Activated T-cell treated with anti-CD3 and anti-CD28 coated beads, Interleukin-2, amount 50 U/mL, for 48 hours (primary cell): Measurements from ENCODE around the gene UPB1.
"Not testable (repeated sequence)": the region's sequence is repeated elsewhere in the genome, so short reads cannot be mapped to it uniquely, and the experiment has no call there.

Experiments used
- DNase-seq, 2 experiments: peaks; one replicate each; pipeline ENCODE4 v3.0.0-alpha.2; 2020

Gene UPB1

DNA sequence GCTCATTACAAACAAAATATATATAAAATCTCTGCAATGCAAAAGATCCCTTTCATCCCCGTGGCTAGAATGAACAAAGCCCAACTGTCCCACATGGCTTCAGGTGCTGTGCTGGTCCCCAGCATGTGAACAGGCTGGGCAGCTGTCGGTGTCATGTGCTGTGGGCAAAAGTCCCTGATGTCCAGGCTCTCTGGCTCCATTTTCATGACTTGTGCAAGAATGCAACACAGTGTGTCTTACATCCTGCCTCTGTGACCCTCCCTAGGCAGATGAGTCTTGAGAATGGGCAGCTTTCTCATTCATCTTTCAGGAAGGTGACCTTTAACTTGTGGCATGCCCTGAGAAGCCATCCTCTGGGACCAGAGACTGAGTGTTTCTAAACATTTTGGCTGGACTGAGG is 45.3 kb downstream of the UPB1 start:
- no peak for DNase-seq

DNA sequence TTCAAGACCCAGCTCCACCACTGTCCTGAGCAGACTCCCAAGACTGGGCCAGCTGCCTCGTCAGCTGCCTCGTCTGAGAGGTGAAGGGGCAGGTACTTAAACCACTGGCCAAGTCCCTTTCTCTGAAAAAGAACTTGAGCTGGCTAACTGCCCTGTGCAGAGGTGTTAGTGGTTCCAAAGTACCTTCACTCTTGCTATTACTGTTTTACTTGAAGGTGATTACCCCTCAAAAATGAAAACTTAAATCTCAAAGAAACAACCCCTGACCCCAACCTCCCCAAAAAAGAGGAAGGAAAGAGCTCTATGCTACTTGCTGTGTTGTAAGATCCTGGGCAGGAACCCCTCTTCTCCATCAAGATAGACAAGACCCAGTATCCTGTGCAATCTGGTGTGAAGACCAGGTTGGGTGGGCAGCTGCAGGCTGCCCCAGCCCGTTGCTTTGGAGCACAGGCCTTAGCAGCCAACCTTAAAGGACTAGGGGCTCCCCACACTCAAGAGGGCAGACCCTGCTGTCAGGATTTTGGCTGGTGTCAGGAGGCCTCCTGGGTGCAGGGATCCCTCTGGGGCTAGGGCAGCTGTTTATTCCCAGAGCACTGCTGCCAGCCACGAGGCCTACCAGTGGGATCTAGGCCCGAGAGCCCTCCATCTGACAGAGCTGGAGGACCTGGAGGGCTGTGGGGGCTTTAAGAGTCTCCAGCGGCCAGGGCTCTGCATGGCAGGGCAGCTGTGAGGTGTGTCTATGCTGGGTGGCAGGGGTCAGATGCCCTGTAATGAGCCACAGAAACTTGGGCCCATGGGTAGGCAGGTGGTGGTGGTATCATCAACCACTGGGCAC is 46.8 kb downstream of the UPB1 start:
- DNase-seq, result no peak

DNA sequence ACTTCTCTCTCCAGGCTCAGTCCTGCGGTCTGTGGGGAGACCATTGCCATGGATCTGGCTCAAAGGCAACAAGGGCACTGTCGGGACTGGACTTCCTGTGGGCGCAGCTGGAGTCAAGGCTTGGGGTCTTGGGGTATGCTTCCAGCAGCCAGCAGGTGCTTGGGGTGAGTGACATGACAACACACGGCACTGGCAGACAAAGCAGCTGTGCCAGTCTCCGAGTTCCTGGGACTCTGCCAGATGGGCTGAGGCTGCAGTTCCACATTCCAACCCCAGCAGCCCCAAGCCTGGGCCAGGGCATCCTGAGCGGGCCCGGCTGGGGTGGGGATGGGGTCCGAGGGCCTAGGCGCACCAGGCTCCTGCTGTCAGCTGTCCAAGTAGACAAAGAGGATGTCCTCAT is 47.5 kb downstream of the UPB1 start:
- no peak for DNase-seq

DNA sequence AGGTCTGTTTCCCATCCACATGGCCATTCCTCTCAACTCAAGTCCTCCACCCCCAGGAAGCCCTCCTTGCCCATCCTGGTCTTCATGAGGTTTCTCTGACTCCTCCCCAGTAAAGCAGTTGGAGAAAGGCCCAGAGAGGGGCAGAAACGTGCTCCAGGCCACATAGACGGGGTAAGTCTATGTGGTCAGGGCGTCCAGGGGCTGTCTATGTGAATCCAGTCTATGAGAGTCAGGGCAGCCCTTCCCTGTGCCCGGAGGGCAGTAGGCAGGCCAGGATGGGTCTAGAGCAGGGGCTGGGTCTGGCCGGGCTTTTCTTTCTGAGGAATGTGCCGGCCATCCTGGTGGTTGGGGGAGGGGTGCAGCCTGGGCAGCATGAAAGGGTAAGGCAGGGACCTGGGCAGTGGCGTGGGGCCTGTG is 48.1 kb downstream of the UPB1 start:
- no peak for DNase-seq

DNA sequence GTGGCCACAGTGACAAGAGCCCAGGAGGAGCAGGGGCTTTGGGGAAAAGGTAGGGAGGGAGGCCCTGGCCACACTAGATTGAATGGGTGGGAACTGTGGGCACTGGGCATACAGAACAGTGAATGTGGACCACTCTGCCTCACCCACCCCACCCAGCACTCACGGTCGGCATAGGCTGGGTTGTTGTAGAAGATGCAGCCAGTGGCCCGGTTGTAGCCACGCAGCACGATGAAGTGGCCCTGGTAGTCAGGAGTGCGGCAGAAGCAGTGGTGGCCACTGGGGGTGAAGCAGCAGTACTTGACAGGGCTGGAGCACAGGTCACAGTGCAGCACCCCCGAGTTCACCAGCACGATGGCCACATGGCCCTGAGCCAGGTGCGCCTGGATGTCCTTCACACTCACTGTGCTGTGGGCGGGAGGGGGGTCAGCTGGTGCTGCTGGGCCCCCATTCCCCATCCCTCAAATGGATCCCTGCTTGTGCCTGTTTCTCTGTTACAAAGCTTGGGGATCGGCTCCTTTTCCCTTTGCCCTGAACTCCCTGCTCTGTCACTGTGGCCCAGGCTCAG is 48.6 kb downstream of the UPB1 start:
- DNase-seq, result no peak

DNA sequence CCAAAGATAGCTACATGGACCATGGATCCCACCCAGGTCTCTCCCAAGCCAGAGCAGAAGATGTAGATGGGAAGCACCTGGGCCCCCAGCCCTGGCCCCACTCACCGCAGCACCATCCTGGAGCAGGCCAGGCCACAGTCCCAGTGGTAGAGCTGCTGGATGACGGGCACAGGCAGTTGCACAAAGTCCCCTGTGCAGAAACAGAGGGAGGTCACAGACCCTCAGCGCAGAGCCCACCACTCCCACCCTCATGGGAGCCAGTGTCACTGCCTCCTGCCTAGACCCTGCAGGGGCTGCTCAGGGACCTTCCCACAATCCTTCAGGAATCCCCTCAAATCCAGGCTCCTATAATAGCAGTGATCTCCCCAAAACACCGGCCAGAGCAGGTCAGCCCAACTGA is 53.7 kb downstream of the UPB1 start:
- no peak for DNase-seq

DNA sequence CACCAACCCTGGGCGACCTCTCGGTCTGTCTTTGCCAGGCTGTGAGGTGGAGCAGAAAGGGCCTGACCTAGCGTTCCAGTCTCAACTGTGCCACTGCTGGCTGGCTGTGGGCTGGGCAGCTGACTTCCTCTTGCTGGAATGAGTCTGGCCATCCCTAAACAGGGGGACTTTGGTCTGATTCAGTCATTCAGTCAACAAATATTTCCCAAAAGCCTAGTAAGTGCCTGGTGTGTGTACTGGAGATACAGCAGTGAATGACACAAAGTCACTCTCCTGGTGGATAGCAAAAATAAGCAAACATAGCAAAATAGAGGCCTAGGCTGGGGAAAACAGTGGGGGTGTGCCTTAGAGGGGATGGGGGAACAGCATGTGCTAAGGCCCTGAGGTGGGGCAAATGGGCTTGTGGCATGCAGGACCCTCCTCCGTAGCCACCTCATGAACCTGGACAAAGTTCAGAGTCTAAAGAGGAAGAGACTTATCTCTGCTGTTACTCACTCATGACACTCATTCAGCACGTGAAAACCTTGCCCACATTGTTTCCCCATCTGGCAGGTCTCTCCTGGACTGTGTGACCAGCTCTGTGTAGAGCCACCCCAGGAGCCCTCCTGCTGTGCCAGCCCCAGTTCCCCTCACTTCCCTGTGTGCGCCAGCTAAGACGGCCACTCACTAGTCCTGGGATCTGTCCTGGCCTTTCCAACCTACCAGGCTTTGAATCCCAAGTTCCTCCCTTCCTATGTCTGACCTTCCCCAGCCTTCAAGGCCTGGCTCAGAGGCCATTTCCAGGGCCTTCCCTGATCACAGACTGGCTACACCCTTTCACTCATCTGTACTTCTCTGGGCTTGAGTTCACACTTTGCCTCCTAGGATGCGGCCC is 55.1 kb downstream of the UPB1 start:
- no peak for DNase-seq

DNA sequence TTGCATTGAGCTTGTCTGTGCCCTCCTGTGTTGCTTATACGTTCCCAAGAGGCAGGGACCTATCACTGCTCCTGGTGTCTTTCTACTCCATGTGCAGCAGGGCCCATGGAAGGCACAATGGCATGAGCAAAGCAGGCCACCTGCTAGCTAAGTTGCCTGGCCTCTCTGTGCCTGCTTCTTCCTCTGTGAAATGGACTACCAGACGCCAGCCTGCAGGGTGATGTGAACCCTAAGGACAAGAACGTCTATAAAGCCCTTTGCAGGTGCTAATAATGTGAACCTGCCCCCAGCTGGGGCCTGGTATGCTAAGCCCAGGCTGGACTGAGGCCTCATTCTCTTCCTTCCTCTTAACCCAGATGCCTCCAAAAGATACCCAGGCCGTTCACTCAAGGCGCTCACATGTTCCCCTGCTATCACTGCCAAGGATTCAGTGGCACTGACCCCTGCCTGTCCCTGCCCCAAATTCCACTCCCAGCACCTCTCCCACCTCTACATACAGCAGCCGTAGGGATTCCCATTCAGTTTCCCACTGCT is 55.8 kb downstream of the UPB1 start:
- no peak for DNase-seq

DNA sequence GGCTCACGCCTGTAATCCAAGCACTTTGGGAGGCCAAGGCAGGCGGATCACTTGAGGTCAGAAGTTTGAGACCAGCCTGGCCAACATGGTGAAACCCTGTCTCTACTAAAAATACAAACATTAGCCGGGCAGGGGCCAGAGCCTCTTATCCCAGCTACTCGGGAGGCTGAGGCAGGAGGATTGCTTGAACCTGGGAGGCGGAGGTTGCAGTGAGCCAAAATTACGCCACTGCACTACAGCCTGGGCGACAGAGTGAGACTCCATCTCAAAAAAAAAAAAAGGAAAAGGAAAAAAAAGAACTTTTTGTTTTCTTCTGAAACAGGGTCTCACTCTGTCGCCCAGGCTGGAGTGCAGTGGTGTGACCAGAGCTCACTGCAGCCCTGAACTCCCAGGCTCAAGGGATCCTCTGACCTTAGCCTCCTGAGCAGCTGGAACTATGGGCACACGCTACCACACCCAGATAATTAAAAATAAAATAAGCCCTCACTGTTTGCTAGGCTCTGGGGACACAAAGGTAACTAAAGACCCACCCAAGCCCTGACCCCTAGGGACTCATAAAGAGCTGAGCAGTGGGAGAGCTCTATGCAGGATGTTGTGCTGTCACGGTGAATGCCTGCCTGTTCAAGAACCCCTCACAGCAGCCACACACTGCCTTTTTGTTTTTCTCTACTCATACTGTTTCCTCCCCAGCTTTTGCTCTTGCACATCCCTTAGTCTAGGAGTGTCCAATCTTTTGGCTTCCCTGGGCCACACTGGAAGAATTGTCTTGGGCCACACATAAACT is 57.6 kb downstream of the UPB1 start:
- not testable (repeated sequence) for DNase-seq

DNA sequence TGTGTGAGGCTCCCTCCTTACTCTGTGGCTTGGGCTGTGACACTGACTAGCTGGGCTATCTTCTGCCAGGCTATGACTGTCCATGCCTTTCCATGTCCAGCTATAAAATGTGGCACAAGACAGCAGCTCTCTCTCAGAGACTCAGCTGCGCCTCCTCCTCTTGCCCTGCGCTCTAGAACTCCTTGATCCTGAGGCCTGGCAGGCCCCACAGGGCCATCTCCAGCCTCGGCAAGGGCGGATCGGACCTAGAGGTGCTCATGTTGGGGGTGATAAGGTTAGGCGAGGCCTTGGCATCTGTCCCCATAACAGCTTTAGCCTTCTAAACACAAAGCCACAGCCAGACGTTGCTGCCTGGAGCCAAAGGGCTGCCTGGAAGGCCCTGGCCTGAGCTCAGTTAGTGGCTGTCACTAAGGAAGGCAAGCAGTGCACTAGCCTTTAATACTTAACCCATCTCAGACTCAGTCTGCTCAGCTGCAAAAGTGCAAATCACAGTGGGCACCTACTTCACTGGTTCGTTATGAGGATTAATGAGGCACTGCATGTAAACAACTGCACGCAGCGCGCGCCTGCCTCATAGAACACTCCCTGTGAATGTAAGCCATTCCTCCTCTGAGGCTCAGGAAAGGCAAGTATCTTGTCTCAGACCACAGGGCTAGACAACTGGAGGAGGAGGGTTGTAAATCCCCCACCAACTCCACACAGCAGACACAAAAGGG is 58.6 kb downstream of the UPB1 start:
- DNase-seq, result no peak

DNA sequence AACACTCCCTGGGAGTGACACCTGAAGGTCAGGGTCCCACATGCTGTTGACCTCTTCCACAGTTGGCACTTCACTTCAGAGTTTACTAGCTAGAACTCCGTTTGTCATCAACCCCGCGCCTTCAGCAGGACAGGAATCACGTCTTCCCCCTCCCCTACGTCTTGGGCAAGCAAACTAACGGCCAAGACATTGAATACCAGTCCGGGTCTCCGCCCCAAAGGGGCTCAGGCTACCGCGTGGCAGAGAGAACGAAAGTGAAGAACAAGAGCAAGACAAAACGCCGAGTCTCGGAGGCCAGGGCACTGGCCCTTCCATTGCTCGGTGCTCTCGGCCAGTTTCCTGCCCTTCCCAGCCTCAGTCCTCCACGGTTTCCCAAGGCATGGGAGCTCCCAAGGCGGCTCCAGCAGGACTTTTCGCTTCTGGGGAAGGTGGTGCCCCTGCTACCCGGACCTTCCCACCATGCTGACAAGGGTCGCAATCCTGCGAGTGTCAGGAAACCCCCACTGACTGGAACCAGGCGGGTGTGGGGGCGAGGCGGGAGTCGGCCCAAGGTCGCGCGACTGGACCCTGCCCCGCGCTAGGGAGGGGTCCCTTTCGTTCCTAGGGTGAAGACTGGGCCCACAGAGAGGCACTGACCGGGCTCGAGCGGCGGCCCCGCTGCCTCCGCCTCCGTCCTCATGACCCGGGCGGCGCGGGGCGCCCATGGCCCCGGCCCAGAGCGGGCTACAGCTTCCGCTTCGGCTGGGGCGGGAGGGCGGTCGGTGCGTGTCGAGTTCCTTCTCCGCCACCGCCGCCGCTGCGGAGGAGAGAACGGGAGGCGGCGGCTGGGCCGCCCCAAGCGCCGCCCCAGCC is 59.4 kb downstream of the UPB1 start, which contains the start of gene GUCD1:
GUCD1 (minus strand) TSS at position 826 of the 852 bp plus-strand sequence; CDS start at position 679, 147 bp downstream.
- DNase-seq, result peak; percentile 58 to 61

DNA sequence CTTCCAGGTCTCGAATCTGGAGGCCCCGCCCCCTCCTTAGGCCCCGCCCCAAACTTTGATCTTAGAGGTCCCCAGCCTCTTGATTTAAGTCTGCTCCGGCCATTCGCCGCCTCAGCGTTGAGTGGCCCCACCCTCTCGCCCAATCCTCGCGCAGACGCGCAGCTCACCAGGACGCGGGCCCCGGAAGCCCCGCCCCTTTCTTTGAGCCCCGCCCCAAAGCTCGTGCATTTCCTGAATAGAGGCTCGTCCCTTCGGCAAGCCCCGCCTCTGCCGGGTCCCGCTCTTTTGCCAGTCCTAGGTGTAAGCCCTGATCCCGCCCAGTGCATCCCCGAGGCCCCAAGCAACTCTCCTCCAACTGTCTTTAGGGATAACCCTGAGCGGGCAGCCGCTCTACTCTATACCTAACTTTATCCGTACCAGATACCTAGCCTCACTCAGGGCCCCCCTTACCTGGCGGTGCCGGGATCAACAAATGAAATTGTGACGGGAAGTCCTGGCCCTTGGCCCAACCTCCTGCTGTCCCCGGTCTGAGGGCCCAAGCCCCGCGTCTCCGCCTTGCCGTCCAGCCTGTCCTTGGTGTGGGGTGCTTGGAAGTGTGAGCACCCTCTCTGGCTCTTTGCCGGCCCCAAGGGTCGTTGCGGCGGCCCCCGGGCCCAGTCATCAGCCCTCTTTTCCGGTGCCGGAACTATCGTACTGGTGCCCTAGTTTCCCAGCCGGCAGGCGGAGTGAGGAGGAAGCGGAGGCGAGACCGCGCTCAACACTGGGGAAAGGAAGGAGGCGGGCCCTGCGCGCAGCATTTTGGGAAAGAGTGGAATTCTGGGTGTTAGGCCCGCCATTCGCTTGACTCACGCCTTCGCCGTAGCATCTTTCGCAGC is 60.3 kb downstream of the UPB1 start, which contains the start of gene SNRPD3:
SNRPD3 (plus strand) TSS at position 835 of the 875 bp plus-strand sequence. CDS start 1,676 bp downstream, outside the sequence.
- peak; percentile 100 for DNase-seq

DNA sequence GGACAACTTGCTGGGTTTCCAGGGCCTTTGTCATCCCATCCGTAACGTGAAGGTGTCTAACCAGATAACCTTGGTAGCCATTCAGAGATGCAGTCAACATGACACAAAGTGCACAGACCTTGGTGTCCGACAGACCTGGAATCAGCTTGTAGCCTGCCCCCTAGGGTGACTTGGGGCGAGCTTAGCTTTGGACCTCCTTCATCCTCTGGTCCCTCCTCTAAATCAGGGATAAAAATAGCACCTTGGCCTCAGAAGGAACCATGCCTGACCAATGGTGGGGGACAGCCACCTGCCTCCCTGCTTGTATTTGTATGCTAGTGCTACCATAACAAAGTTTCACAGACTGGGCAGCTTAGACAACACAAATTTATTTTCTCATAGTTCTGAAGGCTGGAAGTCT is 64.3 kb downstream of the UPB1 start:
- DNase-seq, result no peak

DNA sequence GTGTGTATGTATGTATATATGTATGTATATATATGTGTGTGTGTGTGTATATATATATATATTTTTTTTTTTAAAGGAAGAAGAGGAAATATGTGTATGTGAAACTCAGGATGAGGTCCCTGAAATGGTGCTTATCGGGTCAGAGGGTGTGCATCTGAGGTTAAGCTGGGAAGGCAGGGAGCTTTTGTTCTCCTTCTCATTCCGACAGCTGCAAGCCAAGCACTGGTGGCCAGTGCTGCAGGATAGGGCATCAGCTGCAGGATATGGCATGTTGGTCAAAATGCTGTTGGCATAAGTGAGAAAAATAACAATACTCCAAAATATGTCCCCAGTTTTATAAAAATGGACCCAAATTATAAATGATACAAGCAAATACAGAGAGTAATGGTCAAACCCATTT is 68.1 kb downstream of the UPB1 start:
- no peak for DNase-seq

DNA sequence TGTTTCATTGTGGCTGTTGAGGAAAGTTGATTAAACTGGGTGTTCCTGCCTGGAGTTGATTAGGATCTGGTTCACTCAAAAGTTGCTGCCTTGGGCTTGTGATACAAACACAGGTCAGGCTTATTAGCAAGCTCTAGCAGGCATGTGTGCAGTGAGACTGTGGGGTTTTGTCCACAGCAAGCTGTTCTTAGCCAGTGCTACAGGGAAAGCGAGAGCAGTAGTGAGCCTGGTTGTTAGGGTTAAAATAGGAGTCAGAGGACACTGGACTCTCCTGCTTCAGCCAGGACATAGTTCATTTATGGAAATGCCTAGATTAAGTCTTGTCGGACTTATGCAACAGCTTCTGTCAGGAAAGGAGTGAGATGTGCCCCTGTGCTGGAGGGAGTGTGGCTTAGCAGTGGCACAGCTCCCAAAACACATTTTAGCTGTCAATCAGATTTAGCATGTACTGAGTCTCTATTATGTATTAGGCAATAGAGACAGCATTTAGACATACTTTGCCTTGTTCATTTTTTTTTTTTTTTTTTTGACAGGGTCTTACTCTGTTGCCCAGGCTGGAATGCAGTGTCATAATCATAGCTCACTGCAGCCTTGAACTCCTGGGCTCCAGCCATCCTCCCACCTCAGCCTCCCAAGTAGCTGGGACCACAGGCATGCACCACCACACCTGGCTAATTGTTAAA is 69.4 kb downstream of the UPB1 start:
- no peak for DNase-seq

DNA sequence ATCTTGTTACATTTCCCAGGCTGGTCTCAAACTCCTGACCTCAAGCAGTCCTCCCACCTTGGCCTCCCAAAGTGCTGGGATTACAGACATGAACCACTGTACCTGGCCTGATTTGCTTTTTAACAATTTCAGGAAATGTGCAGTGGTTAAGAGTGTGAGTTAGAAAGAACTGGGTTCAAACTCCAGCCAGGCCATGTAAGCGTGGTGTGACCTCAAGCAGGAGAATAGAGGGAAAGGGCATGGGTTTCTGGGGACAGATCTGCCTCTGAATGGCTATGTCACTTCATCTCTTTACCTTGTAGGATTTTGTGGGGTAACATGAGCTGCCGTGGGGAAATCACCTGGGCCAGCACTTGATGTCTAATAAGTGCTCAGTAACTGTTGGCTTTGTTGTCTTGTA is 69.9 kb downstream of the UPB1 start:
- no peak for DNase-seq

DNA sequence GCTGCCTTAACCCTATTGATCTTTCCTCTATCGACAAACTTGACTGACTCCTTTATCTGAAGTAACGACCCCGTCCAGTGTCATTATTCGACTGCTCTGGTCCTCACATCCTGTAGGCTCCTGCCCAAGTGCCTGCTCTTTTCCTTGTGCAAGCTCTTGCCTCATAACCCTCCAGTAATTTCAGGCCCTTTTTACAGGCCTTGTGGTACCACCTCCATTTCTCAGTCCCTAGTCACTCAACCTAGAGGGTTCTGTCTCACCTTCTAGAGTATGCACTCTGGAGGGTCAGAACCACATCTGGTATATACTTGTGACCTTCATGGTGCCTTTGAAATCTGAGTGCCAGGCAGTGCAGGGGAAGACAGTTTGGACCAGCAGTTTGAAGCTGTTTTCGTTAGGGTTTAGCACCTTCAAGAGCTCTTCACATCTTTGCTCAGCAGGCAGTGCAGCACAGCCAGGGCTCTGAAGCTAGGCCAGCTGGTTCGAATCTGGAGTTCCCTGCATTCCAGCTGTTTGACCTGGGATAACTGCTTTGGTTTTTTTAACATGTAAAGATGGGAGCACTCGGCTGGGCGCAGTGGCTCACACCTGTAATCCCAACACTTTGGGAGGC is 71.9 kb downstream of the UPB1 start:
- no peak for DNase-seq

DNA sequence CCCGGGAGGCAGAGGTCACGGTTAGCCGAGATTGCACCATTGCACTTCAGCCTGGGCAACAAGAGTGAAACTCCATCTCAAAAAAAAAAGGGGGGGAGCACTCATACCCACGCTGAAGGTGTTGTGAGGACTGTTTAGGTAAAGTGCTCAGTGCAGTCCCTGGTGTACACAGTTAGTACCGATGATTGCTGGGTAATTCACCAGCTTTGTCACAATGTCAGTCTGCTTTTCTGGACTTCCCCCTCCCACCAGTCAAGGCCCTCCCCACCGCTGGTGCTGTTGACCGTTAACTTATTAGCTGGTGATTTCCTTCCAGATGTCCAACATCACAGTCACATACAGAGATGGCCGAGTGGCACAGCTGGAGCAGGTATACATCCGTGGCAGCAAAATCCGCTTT is 72.5 kb downstream of the UPB1 start:
- DNase-seq, result no peak

DNA sequence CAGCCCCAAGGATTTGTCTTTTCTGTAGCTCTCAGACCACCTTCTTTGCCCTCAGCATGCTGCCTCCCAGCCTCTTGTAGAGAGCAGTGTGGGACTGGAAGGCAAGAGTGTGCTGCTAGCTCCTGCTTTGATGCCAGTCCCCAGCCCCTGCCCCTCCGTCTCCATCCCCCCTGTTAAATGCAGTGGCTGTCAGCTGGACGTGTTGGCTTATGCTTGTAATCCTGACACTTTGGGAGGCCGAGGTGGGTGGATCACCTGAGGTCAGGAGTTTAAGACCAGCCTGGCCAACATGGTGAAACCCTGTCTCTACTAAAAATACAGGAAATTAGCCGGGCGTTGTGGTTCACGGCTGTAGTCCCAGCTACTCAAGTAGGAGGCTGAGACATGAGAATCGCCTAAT is 76.1 kb downstream of the UPB1 start:
- DNase-seq, result no peak
